Left hindlimb (tissue), 1 donor: ENCODE data around the gene SWT1.
"Not testable (repeated sequence)": the region's sequence is repeated elsewhere in the genome, so short reads cannot be mapped to it uniquely, and the experiment has no call there.

Source experiments
- DNase-seq: peaks from one replicate; pipeline ENCODE4 v3.0.0-alpha.2; 2018

Gene SWT1

DNA sequence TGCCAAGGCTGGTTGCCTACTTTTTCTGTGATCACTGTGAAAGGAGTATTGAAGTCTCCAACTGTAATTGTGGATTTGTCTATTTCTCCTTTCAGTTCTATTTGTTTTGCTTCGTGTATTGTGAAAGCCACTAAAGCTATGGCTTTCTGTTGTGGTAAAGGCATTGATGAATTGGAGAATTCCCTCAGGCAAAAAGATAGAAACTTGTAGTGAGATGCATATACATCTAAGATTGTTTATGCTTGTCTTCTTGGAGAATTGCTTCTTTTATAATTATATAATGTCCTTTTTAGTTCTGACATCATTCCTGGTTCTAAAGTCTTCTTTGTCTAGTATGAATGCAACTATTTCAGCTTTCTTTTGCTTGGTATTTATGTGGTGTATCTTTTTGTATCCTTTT, 36.8 kb downstream of the SWT1 start:
- DNase-seq, result no peak

GRCh38 chr1:185198712-185199111, 41.7 kb downstream of the SWT1 start:
- not testable (repeated sequence) for DNase-seq

DNA sequence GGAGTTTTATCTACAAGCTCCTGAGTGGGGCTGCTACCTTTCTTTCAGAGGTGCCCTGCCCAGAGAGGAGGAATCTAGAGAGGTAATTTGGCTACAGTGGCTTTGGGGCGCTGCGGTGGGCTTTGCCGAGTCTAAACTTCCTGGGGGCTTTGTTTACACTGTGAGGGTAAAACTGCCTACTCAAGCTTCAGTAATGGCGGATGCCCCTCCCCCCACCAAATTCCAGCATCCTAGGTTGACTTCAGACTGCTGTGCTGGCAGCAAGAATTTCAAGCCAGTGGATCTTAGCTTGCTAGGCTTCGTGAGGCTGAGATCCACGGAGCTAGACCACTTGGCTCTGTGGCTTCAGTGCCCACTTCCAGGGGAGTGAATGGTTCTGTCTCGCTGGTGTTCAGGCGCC, 43.9 kb downstream of the SWT1 start:
- DNase-seq, result no peak

DNA sequence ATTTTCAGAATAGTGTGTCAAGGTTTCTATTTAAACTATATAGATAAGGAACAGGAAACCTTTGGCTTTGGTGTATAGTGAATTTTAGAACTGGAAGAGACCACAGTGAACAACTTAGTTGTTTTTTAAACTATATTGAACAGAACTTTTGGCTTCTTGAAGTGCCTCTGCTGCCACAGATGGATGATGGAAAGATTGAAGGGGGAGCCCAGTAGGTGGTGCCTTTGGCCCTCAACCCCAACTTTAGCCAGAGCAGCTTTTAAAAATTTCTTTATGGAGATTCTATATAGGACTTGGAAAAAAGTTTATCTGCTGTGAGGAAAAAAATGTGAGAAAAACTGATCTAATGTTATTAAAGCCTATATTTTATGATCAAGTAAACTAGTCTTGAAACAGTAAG, 50.2 kb downstream of the SWT1 start:
- DNase-seq, result no peak

GRCh38 chr1:185207980-185208602, 51.1 kb downstream of the SWT1 start:
- DNase-seq, result no peak

GRCh38 chr1:185208626-185209180, 51.7 kb downstream of the SWT1 start:
- no peak for DNase-seq

DNA sequence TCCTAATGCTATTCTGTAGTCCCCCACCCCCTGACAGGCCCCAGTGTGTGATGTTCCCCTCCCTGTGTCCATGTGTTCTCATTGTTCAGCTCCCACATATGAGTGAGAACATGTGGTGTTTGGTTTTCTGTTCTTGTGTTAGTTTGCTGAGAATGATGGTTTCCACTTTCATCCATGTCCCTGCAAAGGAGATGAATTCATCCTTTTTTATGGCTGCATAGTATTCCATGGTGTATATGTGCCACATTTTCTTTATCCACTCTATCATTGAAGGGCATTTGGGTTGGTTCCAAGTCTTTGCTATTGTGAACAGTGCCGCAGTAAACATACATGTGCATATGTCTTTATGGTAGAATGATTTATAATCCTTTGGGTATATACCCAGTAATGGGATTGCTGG, 52.4 kb downstream of the SWT1 start:
- DNase-seq, result not testable (repeated sequence)

- no peak for DNase-seq
These were observed 56.1 kb downstream of the SWT1 start for GRCh38 chr1:185213091-185213490.

- DNase-seq, result no peak
These were observed 58.9 kb downstream of the SWT1 start for GRCh38 chr1:185215911-185216310.

DNA sequence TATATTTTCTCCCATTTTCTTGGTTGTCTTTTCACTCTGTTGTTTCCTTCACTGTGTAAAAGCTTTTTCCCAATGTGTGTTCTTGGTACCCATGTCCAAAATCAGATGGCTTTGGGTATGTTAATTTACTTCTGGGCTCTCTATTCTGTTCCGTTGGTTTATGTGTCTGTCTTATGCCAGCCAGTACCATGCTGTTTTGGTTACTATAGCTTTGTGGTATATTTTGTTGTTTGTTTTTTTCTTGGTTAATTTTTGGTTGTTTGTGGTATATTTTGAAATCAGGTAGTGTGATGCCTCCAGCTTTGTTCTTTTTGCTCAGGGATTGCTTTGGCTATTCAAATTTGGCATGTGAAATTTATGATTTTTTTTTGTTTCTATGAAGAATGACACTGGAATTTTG, 67.2 kb downstream of the SWT1 start:
- DNase-seq, result no peak

DNA sequence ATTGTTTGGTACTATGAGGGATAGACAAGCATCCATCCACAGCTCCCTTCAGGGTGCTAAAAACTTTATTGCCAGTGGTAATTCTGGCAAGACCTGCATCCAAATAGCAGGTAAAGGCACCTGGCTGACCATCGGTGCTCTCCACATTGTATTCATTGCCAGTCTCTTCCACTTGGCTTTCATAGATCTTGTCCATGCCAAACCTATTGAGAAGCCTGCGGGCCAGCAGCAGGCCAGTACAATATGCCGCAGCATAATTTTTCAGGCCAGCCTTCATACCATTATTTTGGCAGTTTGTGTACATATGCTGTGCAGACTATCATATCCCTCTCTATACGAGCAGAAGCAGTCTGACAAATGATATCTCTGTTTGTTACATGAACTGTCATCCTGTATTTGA, 70.2 kb downstream of the SWT1 start:
- DNase-seq, result no peak

DNA sequence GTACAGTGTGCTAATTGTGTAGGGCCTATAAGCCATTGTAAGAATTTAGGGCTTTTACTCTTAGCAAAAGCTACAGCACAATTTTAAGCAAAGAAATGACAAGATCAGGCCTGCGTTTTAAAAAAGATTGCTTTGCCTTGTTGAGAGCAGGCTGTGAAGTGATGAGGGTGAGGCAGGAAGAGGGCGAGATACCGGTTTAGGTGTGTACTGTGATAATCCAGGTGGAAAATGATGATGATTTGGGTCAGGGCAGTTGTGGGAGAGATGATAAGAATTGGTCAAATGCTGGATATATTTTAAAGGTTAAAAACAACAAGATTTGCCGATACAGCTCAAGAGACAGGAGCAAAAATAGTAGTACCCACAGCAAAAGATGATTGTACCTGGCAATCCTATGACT, 72.0 kb downstream of the SWT1 start:
- no peak for DNase-seq

GRCh38 chr1:185229981-185230380, 73.0 kb downstream of the SWT1 start:
- no peak for DNase-seq

DNA sequence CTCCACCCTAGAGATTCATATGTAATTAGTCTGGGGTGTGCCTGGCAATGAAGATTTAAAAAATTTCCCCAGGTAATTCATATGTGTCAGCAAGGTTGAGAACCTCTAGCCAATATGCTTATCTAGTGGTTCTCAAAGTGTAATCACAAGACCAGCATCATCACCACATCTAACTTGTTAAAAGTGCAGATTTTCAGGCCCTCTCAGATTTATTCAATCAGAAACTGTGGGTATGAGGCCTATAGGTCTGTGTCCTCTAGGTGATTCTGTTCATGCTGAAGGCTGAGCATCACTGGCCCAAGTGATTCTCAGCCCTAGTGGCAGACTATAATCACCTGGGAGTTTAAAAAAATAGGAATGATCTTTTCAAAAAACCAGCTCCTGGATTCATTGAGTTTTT, 75.9 kb downstream of the SWT1 start:
- DNase-seq, result no peak

DNA sequence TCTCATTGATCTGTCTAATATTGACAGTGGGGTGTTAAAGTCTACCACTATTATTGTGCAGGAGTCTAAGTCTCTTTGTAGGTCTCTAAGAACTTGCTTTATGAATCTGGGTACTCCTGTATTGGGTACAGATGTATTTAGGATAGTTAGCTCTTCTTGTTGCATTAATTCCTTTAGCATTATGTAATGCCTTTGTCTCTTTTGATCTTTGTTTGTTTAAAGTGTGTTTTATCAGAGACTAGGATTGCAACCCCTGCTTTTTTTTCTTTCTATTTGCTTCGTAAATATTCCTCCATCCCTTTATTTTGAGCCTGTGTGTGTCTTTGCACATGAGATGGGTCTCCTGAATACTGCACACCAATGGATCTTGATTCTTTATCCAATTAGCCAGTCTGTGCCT, 77.2 kb downstream of the SWT1 start:
- not testable (repeated sequence) for DNase-seq

DNA sequence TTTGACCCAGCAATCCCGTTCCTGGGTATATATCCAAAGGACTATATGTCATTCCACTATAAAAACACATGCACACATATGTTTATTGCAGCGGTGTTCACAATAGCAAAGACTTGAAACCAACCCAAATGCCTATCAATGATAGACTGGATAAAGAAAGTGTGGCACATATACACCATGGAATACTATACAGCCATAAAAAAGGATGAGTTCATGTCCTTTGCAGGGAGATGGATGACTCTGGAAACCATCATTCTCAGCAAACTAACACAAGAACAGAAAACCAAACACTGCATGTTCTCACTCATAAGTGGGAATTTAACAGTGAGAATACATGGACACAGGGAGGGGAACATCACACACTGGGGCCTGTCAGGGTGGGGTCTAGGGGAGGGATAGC, 80.2 kb downstream of the SWT1 start:
- DNase-seq, result not testable (repeated sequence)

DNA sequence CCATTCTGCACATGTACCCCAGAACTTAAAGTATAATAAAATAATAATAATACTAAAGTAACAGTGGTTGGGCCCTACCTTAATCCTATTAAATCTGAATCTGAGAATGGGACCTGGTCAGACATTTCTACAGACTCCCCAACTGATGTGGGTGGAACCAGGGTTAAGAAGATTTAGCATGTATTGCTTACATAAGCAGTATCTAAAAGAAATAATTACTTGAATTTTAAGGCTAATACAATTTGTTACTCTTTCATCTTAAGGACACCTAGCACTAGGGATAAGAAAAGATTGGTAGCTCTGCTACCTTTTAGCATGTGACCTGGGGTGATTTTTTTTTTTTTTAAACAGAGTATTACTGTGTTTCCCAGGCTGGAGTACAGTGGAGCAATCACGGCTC, 80.7 kb downstream of the SWT1 start:
- DNase-seq, result no peak

- DNase-seq, result no peak
These were observed 81.5 kb downstream of the SWT1 start for GRCh38 chr1:185238447-185238846.

- no peak for DNase-seq
These were observed 82.9 kb downstream of the SWT1 start for GRCh38 chr1:185239861-185240260.

DNA sequence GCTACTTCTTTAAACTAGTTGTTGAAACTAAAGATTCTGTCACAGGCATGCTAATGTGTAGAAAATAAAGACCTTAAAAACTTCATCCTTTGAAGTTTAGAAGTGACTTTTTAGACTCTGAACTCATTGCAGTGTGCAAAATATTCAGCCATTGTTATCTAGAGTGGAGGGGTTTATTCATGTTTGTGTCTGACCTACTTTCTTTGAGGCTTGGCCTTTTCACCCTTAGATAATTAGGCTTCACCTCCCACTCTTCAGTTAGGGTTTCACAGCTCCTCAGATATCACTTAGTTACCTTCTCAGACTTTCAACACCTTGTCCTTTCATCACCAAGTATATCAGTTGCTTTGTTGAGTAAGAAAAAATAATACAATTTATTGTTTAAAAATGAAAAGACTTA, 84.2 kb downstream of the SWT1 start:
- DNase-seq, result no peak

- DNase-seq, result no peak
These were observed 87.2 kb downstream of the SWT1 start for GRCh38 chr1:185244015-185244747.

DNA sequence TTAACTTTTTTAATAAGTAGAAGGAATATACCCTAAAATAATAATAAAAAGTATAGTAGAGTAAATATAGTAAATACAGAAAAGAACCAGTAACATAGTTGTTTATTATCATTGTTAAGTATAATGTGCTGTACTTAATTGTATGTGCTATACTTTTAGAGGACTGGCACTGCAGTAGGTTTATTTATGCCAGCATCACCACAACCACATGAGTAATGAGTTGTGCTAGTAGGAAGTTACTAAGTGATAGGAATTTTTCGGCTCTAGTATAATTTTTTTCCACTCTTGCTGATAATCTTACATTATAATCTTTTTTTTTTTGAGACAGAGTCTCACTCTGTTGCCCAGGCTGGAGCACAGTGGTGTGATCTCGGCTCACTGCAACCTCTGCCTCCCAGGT, 88.5 kb downstream of the SWT1 start:
- DNase-seq, result no peak

DNA sequence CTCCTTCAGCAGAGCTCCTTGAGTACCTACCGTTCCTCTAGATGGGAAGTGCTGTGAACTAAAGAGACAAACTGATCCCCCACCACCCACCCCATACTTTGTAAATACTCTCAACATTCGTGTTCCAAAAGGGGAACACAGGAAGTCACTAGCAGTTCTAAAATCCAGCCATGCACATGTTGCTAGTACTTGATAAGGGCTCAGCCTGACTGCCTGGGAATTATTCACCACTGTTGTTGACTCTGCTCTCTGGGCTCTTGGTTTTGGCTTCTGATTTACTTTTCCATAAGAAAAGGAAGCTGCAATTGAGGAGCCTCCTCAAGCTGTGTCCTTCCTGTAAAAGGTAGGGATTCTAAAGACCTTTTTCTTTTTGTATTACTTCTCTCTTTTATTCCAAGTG, 92.6 kb downstream of the SWT1 start:
- DNase-seq, result no peak

- DNase-seq, result no peak
These were observed 93.1 kb downstream of the SWT1 start for GRCh38 chr1:185250063-185250462.

GRCh38 chr1:185251928-185252327, 95.0 kb downstream of the SWT1 start:
- DNase-seq, result not testable (repeated sequence)
